MCF 10A (cell line): ENCODE results near the gene TRAPPC14. TPM values are rescaled to one million over a fixed set of nuclear protein-coding genes. Genes with fewer than 3 reads are reported as not detected.

Source experiments
- BruUV-seq: library from RNA; stranded (reverse); fragments of 400-500 nt; replicated peaks from 2 replicates; lab custom pipeline; 2021; lab: Mats Ljungman, UMichigan
- CTCF ChIA-PET: fragments of 300-600 bp; sonication (Branson Sonifier 250); formaldehyde crosslinking; extraction: SDS; loops from one replicate; lab custom pipeline; 2021; ENCODE audit warnings: antibody characterized with exemption, inconsistent platforms; lab: Yijun Ruan, JAX
- POLR2A ChIA-PET: fragments of 300-600, 350-650 bp; sonication (Branson Sonifier 250); formaldehyde crosslinking; extraction: SDS; loops from one replicate; lab custom pipeline; 2020; ENCODE audit warnings: antibody characterized with exemption, inconsistent platforms; lab: Yijun Ruan, JAX
- DNase-seq: peaks from one replicate; pipeline ENCODE4 v3.0.0-alpha.2; 2018; ENCODE audit not compliant: unreplicated experiment
- H3K27ac Mint-ChIP-seq: one replicate; pipeline ENCODE4 v1.8.0; 2022; ENCODE audit warnings: mild to moderate bottlenecking, low read depth, mixed read lengths; ENCODE audit not compliant: unreplicated experiment
- H3K27me3 Mint-ChIP-seq: one replicate; pipeline ENCODE4 v1.8.0; 2022; ENCODE audit warnings: mixed read lengths; ENCODE audit not compliant: insufficient read depth, unreplicated experiment
- H3K36me3 Mint-ChIP-seq: one replicate; pipeline ENCODE4 v1.8.0; 2022; ENCODE audit warnings: mild to moderate bottlenecking, moderate library complexity, mixed read lengths; ENCODE audit not compliant: insufficient read depth, unreplicated experiment
- H3K4me1 Mint-ChIP-seq: one replicate; pipeline ENCODE4 v1.8.0; 2022; ENCODE audit warnings: mixed read lengths; ENCODE audit not compliant: insufficient read depth, unreplicated experiment
- H3K4me3 Mint-ChIP-seq: one replicate; pipeline ENCODE4 v1.8.0; 2022; ENCODE audit warnings: mild to moderate bottlenecking, moderate library complexity, mixed read lengths; ENCODE audit not compliant: unreplicated experiment
- H3K9me3 Mint-ChIP-seq: one replicate; pipeline ENCODE4 v1.8.0; 2022; ENCODE audit warnings: mixed read lengths; ENCODE audit not compliant: unreplicated experiment
- CTCF ChIP-seq: fragments of 200-600 bp; IDR thresholded peaks from one replicate; pipeline ENCODE4 v1.8.0; 2022; ENCODE audit warnings: antibody characterized with exemption, mild to moderate bottlenecking; ENCODE audit not compliant: unreplicated experiment
- intact Hi-C: fragments of 100-400 bp; cut with micrococcal nuclease; formaldehyde crosslinking; loops from 2 replicates; pipeline ENCODE4 v1.14.1; 2022
- total RNA-seq: library from RNA; stranded (reverse); gene quantifications from 2 replicates; pipeline ENCODE4 v1.2.3, GENCODE V29; 2022

The TRAPPC14 gene
- total RNA-seq, 1 experiment from 2014 or later: 21.7 TPM

DNA sequence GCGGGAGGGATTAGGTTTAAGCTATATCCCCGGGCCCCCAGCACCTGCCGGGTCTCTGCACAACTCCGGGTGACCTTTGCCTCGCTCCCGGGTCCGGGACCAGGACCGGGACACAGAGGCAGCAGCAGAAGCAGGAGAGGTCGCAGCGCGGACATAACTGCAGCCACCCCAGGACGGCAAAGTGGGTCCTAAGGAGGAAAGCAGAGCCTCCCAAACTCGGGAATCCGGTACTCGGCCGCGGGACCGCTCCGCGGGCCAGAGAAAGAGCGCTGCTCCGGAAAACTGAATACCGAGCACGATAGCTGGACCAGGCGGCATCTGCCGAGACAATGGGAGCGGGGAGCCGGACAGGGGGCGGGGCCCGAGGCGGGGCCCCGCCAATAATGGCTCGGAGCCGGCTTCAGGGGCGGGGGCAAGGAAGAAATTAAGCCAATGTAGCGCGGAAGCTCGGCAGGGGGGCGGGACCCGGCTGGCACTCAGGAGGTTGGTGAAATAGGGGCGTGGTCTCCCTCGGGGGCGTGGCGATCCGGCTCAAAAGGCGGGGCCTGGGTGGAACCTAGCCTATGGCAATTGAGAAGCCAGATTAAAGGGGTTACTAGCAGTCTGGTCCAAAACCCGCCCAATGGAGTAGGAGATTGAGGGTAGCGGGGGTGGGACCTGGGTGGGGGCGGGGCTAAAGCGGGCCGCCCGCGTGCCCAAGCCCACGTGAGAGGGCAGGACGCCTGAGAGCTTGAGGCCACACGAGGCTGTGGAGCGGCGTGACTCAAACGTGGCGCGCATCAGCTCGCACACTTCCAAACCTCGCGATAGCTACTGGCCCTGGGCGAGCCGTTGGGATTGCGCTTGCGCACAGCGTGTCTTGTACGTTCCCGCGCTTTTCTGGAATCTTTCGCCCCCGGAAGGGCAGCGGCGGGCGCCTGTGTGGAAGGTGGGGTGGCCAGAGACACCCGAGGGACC, 18.8 kb upstream of the TRAPPC14 start, which contains the start of the genes GPC2 and STAG3:
TSS of gene GPC2 (minus strand) at position 337 of the 957 bp plus-strand sequence. CDS start at position 155, 182 bp downstream.
TSS of gene STAG3 (plus strand) at position 874 of the 957 bp plus-strand sequence. CDS start 2,639 bp downstream, outside the sequence.
- DNase-seq: peak; percentile 95
- intact Hi-C loops: no loop called here
- ChIA-PET POLR2A (interaction anchor here (0.7 to 1.7 kb wide), 9 partner anchors 9 to 251 kb away, joined by 3 to 8 read pairs (median 5); partner anchors contain the start of genes GAL3ST4, LAMTOR4, TRAPPC14 and ZCWPW1), CTCF (interaction anchor here (0.6 kb wide), 1 partner anchor 14 kb away, joined by 3 read pairs; no protein-coding TSS in a partner anchor)
- no peaks in the 10 kb centered on the region for H3K9me3 Mint-ChIP-seq
- peaks cover 10% of the 10 kb centered on the region for H3K4me1 Mint-ChIP-seq
- TF ChIP-seq CTCF: no peak
- no TSS peak for BruUV-seq
- no peak within 1 kb of the TSS for H3K27ac Mint-ChIP-seq
- H3K4me3 Mint-ChIP-seq: peak within 1 kb of the TSS; percentile 73
- H3K27me3 Mint-ChIP-seq: no peaks in the 10 kb centered on the region
- H3K36me3 Mint-ChIP-seq: no peaks in the 10 kb centered on the region

- Mint-ChIP-seq H3K27ac (no peak overlapping the region), H3K36me3 (no peaks in the 10 kb centered on the region), H3K4me1 (peaks cover 10% of the 10 kb centered on the region), H3K4me3 (peak overlapping the region; percentile 73), H3K27me3 (no peaks in the 10 kb centered on the region), H3K9me3 (no peaks in the 10 kb centered on the region)
- no TSS peak for BruUV-seq
- ChIA-PET CTCF (interaction anchor here (0.6 kb wide), 1 partner anchor 13 kb away, joined by 3 read pairs; no protein-coding TSS in a partner anchor), POLR2A (interaction anchor here (0.8 to 1.7 kb wide), 8 partner anchors 8 to 252 kb away, joined by 3 to 8 read pairs (median 4); partner anchors contain the start of genes GAL3ST4, TRAPPC14 and ZCWPW1)
- intact Hi-C loops: no loop called here
- no peak for TF ChIP-seq CTCF
- DNase-seq: no peak
Observed at GRCh38 chr7:100176096-100177044, 17.8 kb upstream of the TRAPPC14 start.

- BruUV-seq: no TSS peak
- Mint-ChIP-seq H3K4me1 (peaks cover 15% of the 10 kb centered on the region), H3K4me3 (peak overlapping the region; percentile 47), H3K27ac (no peak overlapping the region), H3K27me3 (peaks cover 8% of the 10 kb centered on the region), H3K9me3 (no peaks in the 10 kb centered on the region), H3K36me3 (no peaks in the 10 kb centered on the region)
- ChIA-PET CTCF (no interaction called here), POLR2A (interaction anchor here (0.8 to 0.9 kb wide), 2 partner anchors 15 to 16 kb away, joined by 3 to 4 read pairs; no protein-coding TSS in a partner anchor)
- intact Hi-C loops: no loop called here
- no peak for TF ChIP-seq CTCF
- DNase-seq: no peak
Observed at GRCh38 chr7:100175296-100175935, 16.9 kb upstream of the TRAPPC14 start.
